GM12872 (cell line): ENCODE data around the gene LRRK1.

ENCODE experiments used
- CTCF ChIP-seq: IDR thresholded peaks from 3 replicates; pipeline ENCODE4 v1.5.1; 2011; ENCODE audit warnings: low read depth, mild to moderate bottlenecking, low read length, moderate library complexity; ENCODE audit not compliant: insufficient read depth

Gene LRRK1

DNA sequence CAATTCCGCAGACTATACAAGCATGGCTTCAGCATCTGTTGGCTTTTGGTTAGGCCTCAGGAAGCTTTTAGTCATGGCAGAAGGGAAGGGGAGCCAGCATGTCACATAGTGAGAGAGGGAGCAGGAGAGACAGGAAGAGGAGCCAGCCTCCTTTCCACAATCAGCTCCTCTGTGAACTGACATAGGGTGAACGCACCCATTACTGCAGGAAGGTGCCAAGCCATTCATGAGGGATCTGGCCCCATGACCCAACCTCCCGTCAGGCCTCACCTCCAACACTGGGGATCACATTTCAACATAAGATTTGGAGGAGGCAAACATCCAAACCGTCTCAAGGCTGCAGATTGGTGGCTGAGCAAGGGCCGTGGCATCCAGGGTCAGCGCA lies 106.3 kb downstream of the LRRK1 start:
- no peak for TF ChIP-seq CTCF

DNA sequence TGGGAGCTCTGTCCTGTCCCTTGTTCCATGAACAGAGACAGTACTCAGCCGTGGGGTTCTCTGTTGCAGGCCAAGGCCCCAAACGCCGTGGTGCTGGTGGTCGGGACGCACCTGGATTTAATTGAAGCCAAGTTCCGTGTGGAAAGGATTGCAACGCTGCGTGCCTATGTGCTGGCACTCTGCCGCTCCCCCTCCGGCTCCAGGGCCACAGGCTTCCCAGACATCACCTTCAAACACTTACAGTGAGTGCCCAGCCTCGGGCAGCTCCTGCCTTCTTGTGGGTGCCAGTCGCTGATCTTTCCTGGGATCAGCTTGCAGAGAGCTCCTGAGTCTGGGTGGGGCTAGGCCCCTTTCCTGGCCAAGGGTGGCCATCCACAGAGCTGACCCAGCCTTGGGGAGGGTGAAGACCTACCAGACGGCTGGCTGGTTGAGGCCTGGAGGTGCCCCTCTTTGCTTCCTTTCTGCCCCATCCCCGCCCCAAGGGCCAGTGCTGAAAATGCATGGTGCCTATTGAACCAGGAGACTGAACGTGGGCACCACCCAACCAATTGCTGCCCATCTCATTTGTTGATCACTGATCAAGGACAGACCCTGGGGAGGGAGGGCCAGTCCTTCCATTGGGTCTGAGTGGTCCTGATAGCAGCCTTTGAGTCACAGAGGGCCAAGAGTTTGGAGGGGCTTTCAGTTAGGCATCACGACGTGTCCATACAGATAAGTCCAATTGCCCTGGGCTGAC lies 106.9 kb downstream of the LRRK1 start:
- no peak for TF ChIP-seq CTCF

DNA sequence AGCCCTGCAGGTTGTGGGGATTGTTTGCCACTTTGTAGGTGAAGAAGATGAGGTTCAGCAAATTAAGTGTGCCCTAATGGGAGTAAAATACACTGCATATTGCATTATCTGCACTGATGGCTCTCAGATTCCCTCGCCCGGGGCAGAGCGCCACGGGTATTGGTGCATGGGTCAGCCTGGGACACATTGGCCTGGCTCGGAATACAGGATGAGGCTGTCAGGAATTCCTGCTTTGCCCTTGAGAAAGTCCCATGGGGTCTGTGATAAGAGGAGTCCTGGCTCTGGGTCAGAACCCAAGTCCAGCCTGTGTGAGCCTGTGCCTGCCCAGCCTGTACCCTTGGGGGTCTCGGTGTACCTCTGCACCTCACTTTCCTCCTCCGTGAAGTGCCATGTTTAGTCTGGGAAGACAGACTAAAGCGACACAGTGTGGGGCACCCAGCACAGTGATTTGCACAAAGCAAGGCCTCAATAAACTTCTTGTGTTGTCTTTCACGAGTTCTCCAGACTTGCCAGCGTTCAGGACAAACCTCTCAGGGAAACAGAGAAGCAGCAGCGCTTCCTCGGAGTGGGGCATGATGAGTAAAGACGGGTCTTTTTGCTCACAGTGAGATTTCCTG lies 107.6 kb downstream of the LRRK1 start:
- TF ChIP-seq CTCF, result no peak

DNA sequence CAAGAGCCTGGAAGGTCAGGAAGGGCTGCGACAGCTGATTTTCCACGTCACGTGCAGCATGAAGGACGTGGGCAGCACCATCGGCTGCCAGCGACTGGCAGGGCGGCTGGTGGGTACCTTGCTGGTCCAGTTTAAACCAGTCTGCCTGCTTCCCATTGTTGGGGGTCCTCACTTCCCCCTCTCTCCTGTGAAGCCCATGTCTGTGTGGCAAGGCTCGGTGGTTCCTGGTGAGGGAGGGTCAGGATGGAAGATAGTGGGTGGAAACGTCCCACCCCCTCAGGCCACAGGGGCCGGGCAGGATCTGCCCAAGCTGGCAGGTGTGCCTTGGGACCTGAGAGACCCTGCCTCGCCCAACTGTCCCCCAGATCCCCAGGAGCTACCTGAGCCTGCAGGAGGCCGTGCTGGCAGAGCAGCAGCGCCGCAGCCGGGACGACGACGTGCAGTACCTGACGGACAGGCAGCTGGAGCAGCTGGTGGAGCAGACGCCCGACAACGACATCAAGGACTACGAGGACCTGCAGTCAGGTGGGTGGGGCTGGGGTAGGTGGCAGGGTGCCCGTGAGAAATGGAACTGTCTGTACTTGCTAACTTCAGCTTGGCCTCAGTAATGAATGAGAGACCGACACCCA lies 108.2 kb downstream of the LRRK1 start:
- no peak for TF ChIP-seq CTCF

- no peak for TF ChIP-seq CTCF
Measured at GRCh38 chr15:101027920-101028319, 108.8 kb downstream of the LRRK1 start.

GRCh38 chr15:101028321-101028720 lies 109.2 kb downstream of the LRRK1 start:
- no peak for TF ChIP-seq CTCF

DNA sequence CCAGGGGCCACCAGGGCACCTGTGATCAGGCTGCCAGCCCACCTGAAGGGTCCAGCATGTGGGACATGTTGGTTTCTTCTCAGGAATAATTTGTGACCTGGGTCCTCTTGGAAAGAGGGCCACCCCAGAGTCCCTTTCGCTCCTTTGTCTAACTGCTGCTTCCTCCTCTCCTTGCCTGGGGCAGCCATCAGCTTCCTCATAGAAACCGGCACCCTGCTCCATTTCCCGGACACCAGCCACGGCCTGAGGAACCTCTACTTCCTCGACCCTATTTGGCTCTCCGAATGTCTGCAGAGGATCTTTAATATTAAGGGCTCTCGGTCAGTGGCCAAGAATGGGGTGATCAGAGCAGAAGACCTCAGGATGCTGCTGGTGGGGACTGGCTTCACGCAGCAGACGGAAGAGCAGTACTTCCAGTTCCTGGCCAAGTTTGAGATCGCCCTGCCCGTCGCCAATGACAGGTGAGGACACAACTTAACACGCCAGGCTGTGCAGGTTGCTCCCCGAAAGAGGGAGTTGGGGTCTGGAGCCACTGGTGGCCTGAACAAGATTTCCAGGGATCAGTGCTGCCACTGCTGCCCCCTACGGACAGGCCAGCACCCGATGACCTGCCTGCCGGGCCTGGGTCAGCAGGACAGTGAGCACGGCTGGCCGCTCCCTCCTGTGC lies 109.7 kb downstream of the LRRK1 start:
- TF ChIP-seq CTCF, result no peak
